HG03135 (cell line): Measurements from ENCODE around the gene ANK2.
A peak's percentile ranks its signal among the peaks of the same experiment; 100 is the strongest.

Experiments
- ATAC-seq: cut with Tn5 transposase; IDR thresholded peaks from one replicate; pipeline ENCODE4 v1.9.1; 2021; ENCODE audit warnings: mild to moderate bottlenecking, moderate library complexity; ENCODE audit not compliant: unreplicated experiment

ANK2 gene

GRCh38 chr4:113325876-113326615 is 276.6 kb downstream of the ANK2 start:
- ATAC-seq, result no peak

- no peak for ATAC-seq
These were observed 278.0 kb downstream of the ANK2 start for GRCh38 chr4:113327494-113327893.

- no peak for ATAC-seq
These were observed 279.1 kb downstream of the ANK2 start for GRCh38 chr4:113328514-113328913.

- ATAC-seq, result no peak
These were observed 280.7 kb downstream of the ANK2 start for GRCh38 chr4:113330200-113330599.

GRCh38 chr4:113331811-113332210 is 282.4 kb downstream of the ANK2 start:
- no peak for ATAC-seq

- ATAC-seq, result no peak
These were observed 283.2 kb downstream of the ANK2 start for GRCh38 chr4:113332701-113333100.

- no peak for ATAC-seq
These were observed 286.3 kb downstream of the ANK2 start for GRCh38 chr4:113335746-113336145.

GRCh38 chr4:113336556-113336955 is 287.1 kb downstream of the ANK2 start:
- no peak for ATAC-seq

GRCh38 chr4:113339430-113339813 is 290.0 kb downstream of the ANK2 start:
- no peak for ATAC-seq

GRCh38 chr4:113344100-113344499 is 294.6 kb downstream of the ANK2 start:
- ATAC-seq, result no peak

- no peak for ATAC-seq
These were observed 297.8 kb downstream of the ANK2 start for GRCh38 chr4:113347245-113347644.

- peak; percentile 67 for ATAC-seq
These were observed 300.0 kb downstream of the ANK2 start for GRCh38 chr4:113349430-113349829.

- no peak for ATAC-seq
These were observed 301.1 kb downstream of the ANK2 start for GRCh38 chr4:113350576-113350975.

GRCh38 chr4:113355550-113356371 is 306.3 kb downstream of the ANK2 start:
- peak; percentile 99 for ATAC-seq

GRCh38 chr4:113356453-113356852 is 307.0 kb downstream of the ANK2 start:
- ATAC-seq, result no peak

GRCh38 chr4:113358784-113359183 is 309.3 kb downstream of the ANK2 start:
- no peak for ATAC-seq

- no peak for ATAC-seq
These were observed 315.9 kb downstream of the ANK2 start for GRCh38 chr4:113365377-113365776.

- no peak for ATAC-seq
These were observed 318.6 kb downstream of the ANK2 start for GRCh38 chr4:113368056-113368455.

- no peak for ATAC-seq
These were observed 321.7 kb downstream of the ANK2 start for GRCh38 chr4:113371111-113371510.

- ATAC-seq, result no peak
These were observed 326.7 kb downstream of the ANK2 start for GRCh38 chr4:113375964-113376666.

GRCh38 chr4:113378836-113379235 is 329.4 kb downstream of the ANK2 start:
- ATAC-seq, result no peak

- ATAC-seq, result no peak
These were observed 333.3 kb downstream of the ANK2 start for GRCh38 chr4:113382704-113383103.
